Retina (tissue), 1 donor: Measurements from ENCODE around the gene KIF23.
"Not testable (repeated sequence)": the region's sequence is repeated elsewhere in the genome, so short reads cannot be mapped to it uniquely, and the experiment has no call there.

ENCODE experiments used
- DNase-seq: peaks from one replicate; pipeline ENCODE4 v3.0.0-alpha.2; 2016

KIF23 gene

DNA sequence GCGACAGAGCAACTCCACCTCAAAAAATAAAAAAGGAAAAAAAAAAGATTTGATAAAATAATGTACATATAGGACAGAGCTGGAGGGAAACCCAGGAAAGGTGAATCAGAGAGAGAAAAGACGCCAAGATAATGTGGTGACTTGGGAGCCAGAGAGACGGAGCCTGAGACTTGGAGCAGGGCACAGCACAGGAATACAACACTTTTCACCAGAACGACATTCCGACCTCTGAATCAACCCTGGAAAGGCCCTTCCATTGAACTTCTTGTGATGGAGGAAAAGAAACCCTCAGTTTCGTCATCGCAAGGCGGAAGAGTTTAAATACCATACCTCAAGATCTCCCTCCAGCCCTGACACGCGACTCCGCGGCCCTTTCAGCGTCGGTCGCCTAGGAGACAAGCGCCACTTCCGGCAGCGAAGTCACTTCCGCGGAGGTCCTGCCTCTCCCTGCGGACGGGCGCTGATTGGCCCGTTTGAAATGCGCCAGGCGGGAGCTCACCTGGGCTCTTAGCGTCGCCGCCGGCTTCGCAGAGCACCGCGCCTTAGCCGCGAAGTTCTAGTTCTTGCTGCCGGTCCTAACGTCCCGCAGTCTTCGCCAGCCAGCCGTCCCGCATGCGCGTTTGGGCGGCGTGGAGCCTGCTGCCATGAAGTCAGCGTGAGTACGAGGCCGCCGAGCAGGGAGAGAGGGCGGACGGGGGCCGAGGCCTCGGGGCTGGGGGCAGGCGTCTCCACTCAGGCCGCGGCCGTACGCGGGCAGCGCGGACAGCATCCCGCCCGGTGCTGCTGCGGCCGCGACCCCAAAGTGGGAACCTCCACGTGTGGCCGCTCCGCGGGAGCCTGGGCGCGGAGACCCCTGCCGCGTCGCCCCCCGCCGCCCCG is at the start of gene KIF23:
TSS of gene KIF23 (plus strand) at position 528 of the 879 bp plus-strand sequence. CDS start at position 645, 117 bp downstream.
- DNase-seq: peak; percentile 94

GRCh38 chr15:69367236-69367635 is 46.9 kb upstream of the KIF23 start:
- no peak for DNase-seq

GRCh38 chr15:69369631-69370030 is 44.5 kb upstream of the KIF23 start:
- no peak for DNase-seq

DNA sequence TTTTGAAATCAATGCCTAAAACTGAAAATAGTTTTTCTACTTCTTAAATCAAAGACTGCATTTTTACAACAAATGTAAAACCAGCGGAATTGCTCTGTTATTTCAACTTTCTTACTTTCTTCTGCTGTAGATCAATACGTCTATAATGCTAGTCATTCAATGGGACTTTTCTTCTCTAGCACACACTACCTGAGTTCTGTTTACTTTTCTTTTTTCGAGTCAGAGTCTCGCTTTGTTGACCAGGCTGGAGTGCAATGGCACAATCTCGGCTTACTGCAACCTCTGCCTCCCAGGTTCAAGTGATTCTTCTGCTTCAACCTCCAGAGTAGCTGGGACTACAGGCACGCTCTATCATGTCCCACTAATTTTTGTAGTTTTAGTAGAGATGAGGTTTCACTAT is 40.7 kb upstream of the KIF23 start:
- DNase-seq: no peak

DNA sequence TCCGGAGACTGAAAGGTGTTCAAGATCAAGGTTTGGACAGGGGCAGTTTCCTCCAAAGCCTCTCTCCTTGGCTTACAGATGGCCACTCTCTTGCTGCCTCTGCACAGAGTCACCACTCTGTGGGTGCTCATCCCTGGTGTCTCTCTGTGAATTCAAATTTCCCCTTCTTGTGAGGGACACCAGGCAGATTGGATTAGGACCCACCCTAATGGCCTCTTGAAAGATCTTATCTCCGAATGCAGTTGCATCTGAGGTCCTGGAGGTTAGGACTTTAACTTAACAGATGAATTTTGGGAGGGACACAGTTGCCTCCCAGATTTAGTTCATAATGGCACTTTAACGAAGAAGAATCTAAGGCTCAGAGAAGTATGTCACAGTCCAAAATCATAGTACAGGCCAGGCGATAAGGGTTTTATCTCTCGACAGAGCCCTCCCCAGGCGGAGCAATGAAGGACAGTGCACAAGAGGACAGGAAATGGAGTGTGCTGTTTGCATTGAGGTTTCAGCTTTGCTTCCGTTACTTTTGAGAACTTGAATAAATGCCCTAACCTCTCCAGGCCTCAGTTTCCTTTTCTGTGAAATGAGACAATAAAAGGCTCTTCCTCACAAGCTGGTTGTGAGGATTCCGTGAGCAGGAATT is 38.9 kb upstream of the KIF23 start:
- DNase-seq: no peak

- DNase-seq: peak; percentile 75
Observed at GRCh38 chr15:69377216-69377970, 36.8 kb upstream of the KIF23 start.

GRCh38 chr15:69380100-69380725 is 33.9 kb upstream of the KIF23 start:
- DNase-seq: peak; percentile 16

GRCh38 chr15:69380726-69381105 is 33.4 kb upstream of the KIF23 start:
- no peak for DNase-seq

DNA sequence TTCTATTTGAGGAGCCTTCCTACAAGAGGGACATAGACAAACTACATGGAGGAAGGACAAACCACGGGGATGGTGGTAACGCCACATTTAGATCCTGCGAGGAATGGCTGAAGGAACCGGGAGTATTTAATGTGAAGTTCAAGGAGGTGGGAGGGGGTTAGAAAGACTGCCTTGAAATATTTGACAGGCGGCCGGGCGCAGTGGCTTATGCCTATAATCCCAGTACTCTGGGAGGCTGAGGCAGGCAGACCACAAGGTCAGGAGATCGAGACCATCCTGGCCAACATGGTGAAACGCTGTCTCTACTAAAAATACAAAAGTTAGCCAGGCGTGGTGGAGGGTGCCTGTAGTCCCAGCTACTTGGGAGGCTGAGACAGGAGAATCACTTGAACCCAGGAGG is 32.0 kb upstream of the KIF23 start:
- DNase-seq: not testable (repeated sequence)

- DNase-seq: not testable (repeated sequence)
Observed at GRCh38 chr15:69384066-69384465, 30.1 kb upstream of the KIF23 start.

DNA sequence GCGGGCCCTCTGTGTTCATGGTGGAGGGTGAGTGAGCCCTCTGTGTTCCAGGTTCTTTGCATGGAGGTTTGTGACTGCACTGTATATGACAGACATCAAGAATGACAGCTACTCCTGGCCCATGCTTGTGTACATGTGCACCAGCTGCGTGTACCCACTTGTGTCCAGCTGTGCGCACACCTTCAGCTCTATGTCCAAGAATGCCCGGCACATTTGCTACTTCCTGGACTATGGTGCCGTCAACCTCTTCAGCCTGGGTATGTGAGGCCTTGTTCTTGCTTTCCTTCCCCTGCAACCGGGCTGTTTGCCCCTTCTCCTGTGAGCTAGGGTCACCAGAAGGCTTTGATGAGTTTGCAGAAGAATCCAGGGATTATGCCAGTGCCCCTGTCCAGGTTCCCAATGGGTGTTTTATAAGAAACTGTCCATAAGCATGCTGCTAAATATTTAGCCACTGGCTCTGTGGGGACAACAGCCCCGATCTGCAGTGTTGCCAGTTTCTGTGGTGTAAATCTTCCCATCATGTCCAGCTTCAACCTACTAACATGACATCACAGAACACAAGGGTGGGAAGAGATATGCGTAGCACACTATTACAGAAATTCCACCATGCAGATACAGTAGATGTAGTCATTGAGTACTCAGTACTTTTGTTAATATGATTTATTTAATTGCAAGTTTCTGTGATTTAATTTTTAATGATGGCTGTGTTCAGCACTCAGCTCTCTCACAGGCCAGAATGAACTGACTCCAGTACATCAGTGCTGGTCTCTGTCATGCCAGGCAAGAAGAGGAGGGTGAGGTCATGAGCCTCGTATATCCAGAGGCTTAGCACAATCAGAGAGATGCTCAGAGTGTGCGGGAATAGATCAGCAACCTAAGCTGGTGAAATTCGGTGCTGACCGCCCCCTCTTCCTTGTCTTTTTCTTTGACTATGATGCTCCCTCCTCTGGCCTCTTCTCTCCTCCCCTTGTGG is 29.2 kb upstream of the KIF23 start:
- DNase-seq: no peak

DNA sequence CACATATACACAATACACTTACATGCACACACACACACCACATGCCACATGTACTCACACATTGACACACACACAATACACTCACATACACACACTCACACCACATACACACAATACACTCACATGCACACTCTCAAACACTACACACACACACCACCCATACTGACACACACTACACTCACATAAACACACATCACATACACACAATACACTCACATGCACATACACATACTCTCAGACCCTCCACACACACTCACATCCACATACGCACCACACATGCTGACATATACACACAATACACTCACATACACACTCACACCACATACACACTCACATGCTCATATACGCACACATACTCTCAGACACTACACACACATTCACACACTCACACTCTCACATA is 28.3 kb upstream of the KIF23 start:
- no peak for DNase-seq

DNA sequence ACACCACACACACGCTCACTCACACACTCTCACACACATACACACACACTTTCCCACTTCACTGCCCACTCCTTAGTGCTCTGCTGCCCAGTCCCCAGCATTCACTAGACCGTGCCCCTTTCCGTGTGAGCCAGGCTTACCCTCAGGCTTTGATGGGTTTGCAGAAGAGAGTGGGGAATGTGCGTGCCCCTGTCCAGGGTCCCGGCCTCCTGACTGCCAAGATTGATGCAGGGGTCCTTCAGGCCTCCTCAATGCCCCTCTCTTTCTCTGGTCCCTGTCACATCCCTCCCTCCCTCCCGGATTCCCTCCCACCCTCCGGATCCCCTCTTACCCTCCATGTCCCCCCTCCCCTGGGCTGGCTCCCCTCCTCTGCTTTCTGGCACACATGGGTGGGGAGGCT is 27.9 kb upstream of the KIF23 start:
- no peak for DNase-seq

- peak; percentile 14 for DNase-seq
Observed at GRCh38 chr15:69388260-69388705, 25.9 kb upstream of the KIF23 start.

- DNase-seq: no peak
Observed at GRCh38 chr15:69389426-69389825, 24.7 kb upstream of the KIF23 start.

DNA sequence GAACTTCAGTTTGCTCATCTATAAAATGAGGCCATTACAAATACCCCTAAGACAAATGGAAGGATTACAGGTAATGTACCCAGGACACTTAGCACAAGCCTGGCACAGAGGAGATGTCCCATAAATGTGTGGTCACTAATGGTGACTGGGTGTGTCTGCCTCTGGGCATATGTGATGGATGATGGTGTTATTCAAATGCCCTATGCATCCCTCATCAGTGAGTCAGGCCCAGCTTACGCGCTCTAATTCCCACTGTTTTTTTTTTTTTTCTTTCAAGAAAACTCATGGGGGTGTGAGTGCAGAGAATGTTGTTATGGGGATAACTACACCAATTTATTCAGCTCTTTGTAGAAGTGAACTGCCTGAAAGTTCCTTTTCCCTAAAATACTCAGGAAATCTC is 23.6 kb upstream of the KIF23 start:
- DNase-seq: no peak

DNA sequence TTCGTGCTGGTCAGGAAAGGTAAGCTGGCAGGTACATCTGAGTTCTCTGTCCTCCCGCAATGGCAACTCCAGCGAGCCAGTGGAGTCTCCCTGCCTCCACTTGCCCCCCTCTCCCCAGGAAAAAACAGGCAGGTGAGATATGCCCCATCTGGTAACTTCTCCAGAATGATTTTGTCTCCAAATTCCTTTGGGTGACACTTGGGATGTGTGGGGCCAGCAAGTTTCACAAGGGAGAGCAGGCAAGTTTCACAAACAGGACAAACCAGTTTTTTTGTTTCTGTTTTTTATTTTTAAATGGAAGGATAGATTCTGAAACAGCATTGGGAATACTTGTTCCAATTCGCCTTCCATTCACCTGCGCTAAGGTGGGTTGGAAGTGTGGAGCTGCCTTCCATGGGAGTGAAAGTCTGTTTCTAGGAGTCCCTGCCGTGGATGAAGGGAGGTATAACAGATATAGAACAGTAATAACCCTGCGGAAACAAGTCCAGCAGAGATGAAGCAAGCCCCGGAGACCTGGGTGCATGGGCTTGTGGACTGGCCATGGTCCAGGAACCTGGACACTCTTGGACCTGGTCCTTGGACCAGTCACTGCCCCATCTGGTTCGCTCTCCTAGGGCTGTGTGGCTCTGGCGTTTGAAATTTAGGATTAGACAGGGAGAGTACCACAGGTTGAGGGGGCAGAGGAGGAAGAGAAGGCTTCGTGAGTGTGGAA is 22.9 kb upstream of the KIF23 start:
- no peak for DNase-seq

DNA sequence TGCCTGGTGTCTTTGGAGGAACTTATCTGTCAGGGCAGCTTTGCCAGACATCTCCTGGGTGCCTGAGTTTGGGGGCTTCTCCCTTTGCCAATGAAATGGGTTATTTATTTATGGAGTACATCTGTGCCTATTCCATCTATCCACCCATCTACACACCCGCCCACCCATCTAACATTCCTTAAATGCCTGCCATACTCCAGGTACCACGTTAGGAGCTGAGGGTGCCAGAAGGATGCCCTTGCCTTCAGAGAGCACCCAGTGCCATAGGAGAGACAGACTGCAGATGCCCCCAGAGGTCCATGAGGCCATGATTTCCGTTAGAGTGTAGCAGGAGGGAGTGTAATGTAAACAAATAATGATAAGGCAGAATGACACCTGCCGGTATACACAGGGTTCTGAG is 21.8 kb upstream of the KIF23 start:
- no peak for DNase-seq

DNA sequence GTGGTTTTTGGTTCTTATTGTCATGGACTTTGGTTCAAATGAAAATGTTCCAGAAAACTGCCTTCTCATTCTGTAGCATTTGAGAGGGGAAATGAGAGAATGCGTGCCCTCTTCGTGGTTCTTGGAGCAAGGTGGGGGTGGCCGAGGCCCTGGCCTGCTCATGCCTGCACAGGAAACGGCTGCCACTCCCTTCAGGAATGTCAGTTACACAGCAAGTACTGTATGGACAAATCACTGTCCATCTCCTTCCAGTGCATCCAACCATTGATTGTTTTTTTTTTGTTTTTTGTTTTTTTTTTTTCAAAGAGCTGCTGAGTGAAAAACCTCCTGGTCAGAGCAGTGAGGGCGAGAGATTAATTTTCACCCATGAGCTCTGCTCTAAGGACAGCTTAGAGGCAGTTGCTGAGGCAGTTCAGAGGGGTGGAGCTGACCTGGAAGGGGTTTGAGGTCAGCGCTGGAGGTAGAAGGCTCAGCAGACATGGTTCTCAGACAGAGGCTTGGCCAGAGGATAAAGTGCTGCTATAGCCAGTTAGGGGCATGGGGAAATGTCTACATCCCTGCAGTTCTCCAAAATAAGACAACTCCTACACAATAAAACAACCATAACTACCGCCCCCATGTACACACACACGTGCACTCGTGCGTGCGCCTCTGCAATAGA is 20.2 kb upstream of the KIF23 start:
- DNase-seq: no peak

DNA sequence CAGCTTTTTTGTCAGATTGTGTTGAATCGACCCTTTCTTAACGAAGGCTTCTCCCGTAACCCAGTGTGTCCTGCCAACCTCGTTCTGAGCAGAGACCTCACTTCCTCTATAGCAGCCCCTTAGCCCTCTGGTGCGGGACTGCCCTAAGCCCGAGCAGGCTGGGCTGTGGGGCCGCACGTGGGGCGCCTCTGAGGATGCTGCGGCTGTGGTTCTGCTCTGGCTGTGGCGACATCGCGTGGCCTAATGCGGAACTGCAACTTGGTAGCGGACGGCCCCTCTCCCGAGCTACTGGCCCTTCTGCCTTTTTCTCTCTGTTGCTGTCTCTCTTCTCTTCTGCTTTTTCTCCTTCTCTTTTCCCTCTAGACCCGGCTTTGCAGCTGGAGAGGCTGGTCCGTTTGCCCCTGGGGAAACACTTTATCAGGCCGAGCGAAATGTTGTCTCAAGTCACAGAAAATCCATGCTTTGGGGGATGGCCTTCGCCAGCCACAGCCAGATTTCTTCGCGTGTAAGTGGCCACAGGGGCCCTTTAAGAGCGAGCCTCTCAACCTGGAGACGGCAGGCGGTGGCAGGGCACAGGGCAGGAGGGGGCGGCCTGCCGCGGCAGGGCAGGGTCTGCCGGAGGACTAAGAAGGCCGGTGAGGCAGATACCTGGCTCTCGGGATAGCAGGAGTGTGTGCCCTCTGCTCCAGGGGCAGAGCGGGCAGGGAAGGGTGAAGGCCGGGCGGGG is 19.4 kb upstream of the KIF23 start:
- DNase-seq: peak; percentile 96
